HG03354 (cell line): ENCODE measurements around the gene HTRA2.

Experiments used
- ATAC-seq: cut with Tn5 transposase; IDR thresholded peaks from one replicate; pipeline ENCODE4 v1.9.1; 2021; ENCODE audit warnings: mild to moderate bottlenecking; ENCODE audit not compliant: unreplicated experiment, poor library complexity, severe bottlenecking

The HTRA2 gene

GRCh38 chr2:74577448-74577847 is 47.7 kb downstream of the HTRA2 start:
- ATAC-seq: peak; percentile 53

GRCh38 chr2:74578408-74578807 is 48.7 kb downstream of the HTRA2 start:
- ATAC-seq: peak; percentile 49

- ATAC-seq: no peak
Measured at GRCh38 chr2:74581463-74581862, 51.7 kb downstream of the HTRA2 start.

- ATAC-seq: no peak
Measured at GRCh38 chr2:74582184-74582583, 52.5 kb downstream of the HTRA2 start.
